DOHH2 (cell line): ENCODE measurements around the gene ADIPOQ.

ENCODE experiments used
- CTCF ChIP-seq: fragments of 200-600 bp; sonication (generic); IDR thresholded peaks from one replicate; pipeline ENCODE4 v1.5.1; 2014; ENCODE audit warnings: antibody characterized with exemption, mild to moderate bottlenecking, low read depth, low read length; ENCODE audit not compliant: poor library complexity, severe bottlenecking
- EZH2phosphoT487 ChIP-seq: fragments of 200-600 bp; sonication (generic); IDR thresholded peaks from 2 replicates; pipeline ENCODE4 v1.6.1; 2017; ENCODE audit warnings: borderline replicate concordance, mild to moderate bottlenecking, antibody characterized with exemption, low read length, moderate library complexity, mixed read lengths

GRCh38 chr3:186875708-186876107, 33.2 kb downstream of the ADIPOQ start:
- TF ChIP-seq CTCF, result no peak
- no peak for TF ChIP-seq EZH2phosphoT487
